DMS 273 (cell line): ENCODE results near the gene TBC1D16.
A peak's percentile ranks its signal among the peaks of the same experiment; 100 is the strongest.

Source experiments
- DNase-seq: peaks from one replicate; lab custom pipeline; 2025; ENCODE audit not compliant: unreplicated experiment; lab: John Stamatoyannopoulos, UW

The TBC1D16 gene

DNA sequence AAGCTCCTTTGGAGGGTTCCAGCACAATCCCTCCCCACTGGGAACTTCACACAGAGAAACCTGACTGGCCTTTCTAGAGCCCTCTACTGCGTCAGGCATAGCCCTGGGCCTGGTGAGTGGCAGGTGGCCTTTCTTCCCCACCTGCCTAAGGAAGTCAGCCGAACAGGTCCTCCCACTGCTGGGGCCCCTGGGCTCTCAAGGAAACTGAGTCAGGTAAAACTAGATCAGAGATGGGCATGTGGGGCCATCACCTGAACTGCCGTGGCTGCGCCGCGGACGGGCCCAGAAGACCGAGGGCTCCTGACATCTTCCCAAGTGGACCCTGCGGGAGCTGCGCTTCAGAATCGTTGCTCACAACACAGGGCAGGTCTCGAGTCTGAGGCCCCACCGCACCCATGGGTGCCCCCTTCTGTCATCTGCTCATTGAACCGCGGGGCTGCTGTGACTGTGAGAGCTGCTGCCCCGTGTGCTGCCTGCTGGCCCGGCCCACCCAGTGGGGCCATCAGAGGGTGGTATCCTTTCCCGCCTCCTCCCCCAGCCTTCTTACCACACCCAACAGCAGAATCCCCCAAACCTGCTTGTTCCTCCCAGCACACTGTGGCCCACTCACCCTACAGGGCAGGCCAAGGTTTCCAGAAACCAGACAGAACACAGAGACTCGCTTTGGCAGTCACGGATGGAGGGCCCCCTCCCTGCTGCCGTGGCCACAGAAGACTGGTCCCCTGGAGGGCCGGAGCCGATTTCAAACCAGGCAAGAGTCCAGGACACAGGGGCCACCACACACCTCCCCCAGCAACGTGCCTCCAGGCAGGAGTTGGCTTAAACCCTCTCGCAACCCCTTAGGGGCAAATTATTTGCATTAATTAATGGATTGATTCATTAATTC, 81.1 kb downstream of the TBC1D16 start:
- DNase-seq, result no peak

DNA sequence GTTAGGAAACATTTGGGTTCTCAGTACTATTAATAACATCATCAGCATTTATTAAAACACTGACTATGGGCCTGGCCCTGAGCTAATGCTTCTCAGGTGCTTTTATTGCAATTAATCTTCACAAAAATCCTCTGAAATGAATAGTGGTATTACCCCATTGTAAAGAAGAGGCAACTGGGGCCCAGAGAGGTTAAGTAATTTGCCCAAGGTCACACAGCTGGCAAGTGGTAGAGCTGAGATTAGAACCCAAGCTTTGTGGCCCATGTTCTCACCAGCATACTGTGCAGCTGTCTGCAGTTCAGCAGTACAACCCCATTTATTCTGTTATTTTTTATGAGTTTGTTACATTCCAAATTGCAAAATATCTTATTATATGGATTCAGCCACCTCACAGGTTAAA, 82.3 kb downstream of the TBC1D16 start:
- no peak for DNase-seq

DNA sequence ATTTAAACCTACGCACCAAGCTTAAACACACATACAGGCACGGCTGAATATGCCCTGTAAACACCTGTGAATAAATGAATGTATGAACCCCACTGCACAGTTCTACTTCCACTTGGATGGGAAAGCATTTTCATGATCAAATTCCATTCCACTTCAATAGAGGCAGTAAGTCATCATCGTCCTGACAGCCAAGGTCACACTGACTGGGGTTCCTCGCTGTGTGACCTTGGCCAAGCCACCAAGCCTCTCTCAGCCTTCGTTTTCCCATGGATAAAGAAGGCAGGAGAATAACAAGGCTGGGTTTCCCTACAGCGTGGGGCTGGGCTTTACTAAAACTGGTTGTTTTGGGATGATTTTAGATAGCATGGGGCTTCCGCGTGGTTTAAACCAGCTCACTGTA, 82.8 kb downstream of the TBC1D16 start:
- no peak for DNase-seq

DNA sequence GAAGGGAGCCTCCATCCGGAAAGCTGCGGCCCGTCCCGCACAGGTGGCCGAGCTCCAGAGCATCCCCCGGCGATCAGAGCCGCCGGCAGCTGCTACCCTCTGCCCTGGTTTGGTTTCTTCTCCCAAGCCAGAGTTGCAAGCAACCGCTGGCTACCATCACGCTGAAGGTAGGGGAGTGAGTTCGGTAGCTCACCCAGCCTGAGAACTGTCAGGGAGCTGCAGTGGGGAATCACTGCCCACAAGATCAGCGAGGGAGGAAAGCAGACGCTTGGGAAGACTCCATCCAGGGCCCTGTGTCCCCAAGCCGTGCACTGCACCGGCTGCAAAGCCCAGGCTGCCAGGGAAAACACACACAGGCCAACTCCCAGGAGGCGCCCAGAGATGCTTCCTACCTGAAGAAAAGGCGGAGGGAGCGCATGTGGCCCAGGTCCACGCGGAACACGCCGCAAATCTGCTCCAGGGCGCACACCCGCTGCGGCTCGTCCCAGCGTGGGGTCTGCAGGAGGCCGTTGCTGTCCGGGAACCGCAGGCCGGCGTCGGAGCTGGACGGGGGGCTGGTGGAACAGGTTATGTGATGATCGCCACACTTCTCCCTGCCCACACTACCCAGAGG, 83.3 kb downstream of the TBC1D16 start:
- DNase-seq, result no peak

DNA sequence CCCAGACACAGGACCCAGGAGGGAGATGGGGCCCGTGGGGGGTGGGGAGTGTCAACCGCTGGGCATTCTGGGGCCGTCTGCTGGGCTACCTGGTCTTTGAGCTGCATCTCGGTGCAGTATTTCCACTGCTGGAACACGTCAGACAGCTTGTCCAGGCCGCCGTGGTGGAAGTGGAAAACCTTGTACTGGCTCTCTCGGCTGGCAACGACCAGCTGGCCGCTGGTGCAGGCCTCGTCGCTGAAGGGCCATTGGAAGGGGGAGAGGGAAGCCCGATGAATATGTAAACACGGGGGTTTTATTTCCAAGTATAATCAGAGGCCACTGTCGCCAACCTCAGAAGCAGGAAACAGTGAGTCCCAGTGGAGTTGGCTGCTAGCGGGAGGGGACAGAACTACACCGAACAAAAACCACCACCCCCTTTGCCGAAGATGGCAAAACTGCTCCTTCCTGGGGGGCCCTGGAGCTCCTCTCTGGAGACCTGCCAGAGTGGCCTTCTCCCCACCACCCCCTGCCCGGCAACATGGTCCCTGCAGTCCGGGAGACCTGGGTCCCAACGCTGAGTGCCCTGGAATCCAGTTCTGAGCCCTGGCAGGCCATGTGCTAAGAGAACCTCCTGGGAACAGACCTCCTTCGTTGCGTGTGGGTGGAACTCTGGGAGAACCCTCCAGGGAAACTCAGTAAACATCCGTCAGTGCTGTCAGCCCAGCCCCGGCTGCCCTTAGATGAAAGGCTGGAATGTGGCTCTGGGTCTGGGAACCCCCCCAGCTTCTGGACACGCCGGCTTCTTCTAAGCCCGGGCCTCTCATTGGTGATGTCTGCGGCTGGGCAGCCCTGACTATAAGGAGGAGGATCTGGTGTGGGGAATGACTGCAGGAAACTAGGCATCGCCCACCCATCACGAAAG, 84.1 kb downstream of the TBC1D16 start:
- DNase-seq, result no peak

DNA sequence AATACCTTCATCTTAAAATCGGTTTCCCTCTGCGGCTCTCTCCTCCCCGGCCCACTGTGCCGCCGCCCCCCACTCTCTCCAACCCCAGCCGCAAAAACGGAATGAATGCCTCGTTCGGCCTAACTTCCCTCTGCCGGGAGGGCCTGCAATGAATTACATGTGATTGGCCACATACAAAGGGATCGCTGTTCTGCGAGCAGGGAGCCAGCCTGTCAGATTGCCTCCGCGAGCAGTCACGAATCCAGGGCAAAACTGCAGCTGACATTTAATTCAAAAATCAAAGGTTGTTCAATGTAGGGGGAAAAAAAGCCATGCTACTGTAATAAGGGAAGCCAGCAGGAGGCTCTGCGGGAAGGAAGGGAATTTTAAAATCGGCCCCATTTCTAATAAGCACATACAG, 84.9 kb downstream of the TBC1D16 start:
- no peak for DNase-seq

DNA sequence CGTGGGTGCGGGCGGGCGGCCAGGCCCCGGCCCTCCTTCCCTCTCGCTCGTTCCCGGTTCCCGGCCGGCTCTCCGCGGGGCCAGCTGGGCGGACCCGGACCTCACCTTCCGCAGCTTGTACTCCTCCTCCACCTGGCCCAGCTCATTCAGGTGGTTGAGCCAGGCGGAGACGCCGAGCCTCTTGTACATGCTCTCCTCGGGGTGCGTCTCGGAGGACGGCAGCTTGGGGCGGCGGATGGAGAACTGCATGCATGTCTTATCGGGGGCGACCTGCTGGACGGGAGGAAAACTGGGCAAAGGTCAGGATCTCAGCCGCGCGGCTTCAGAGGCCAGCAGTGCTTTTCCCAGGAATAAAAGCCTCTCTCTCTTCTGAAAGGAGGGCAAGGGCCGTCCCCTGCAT, 85.4 kb downstream of the TBC1D16 start:
- no peak for DNase-seq

DNA sequence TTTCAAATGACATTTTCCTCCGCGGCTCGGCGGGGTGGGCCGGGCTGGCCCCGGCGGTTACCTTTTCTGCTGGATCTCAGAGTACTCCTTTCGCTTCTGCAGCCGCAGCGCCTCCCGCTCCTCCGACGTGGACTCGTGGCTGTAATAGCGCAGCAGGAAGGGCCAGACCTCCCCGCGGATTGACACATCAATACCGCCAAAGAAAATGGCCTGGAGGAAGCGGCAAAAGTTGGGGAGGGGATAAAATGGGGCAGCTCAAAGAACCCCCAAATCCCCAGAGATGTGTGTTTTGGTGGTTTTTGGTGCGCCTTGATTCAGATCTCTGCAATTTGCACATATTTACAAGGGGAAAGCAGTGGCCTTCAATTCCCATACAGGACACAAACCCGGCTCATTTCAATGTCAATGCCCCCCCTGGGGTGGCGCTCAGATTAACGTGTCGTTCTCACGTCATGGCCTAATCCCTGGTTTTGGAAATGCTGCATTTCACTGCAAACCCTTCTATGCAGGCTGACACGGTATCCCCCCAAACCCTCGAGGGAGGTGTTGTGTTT, 85.9 kb downstream of the TBC1D16 start:
- DNase-seq, result no peak

DNA sequence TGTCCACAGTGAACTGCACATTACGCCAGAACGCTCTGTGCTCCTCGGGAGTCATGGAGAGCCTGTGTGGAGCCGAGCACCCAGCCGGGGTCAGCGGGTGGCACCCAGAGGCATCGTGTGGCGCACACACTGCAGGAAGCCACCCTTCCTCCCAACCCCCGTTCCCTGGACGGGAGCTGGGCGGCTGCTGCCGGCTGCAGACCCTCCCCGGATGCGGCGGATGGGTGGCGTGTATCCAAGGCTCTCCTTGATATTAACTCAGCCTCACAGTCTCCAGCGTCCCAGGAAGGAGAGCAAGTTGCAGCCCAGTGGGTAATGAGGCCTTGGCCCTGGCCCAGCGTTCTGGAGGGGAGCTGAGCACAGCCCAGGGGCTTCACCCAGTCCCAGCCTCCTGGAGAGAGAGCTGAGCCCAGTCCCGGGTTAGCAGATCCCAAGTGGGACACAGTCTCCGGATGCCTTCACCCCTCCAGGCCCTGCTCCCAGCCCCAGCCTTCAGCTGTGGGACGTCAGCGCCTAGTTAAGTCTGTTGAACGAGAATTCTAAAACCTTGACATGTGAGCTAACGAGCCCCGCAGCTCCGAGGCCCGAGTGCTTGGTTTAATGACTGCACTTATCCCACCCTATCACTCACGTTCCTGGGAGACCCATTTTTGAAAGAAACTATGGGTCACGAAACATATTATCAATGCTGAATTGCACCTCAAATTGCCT, 86.6 kb downstream of the TBC1D16 start:
- DNase-seq, result no peak

DNA sequence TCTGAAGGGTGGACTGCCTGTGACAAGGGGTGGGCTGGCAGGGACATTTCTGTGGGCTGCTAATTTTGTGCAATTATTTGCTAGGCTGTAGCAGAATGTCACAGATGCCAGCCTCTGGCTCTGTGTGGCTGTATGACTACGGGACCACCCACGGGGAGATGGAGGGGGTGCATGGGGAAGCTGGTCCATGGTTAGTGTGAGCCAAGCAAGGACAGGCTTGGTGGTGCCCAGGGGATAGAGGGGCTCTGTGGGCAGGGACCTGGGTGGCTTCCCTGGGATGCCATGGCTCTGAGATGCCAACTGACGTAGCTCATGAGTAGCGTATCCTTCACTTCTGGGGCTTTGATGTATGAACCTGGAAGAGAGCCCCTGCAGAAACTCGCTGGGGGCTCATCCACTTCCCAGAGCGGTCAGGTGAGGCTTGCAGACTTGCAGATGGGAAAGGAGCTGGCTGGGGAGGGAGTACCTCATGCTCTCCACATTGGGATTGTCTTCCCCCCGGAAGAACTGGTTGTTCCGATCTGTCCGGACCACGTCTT, 87.2 kb downstream of the TBC1D16 start:
- no peak for DNase-seq

DNA sequence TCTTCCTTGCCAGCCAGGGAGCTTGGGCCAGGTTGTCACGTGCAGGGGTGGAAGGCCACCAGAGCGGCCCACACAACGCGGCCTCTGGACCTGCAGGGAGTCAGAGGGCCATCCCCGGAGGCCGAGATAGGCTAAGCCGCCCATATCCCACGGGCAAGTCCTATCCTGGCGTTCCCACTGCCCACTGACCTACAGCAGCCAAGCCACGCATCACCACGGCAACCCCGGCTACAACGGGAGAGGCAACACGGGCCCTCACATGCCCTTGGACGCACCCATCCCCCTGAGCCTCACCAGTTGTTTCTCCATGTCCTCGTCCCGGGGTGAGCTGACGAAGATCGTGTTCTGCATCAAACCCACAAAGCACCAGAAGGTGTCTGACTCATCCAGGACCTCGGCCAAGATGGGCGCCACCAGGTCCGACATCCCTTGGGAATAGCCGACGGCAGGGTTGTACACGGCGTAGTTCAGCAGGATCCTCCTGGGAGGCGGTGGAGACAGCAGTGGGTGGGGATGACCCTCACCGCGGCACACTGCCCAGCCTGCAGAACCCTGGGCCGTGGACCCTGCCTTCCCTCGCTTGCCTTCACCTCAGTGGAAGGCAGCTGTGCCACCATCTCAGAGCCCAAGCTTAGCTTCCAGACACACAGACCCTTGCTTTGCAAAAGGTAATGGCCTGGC, 88.2 kb downstream of the TBC1D16 start:
- DNase-seq, result peak; percentile 74

DNA sequence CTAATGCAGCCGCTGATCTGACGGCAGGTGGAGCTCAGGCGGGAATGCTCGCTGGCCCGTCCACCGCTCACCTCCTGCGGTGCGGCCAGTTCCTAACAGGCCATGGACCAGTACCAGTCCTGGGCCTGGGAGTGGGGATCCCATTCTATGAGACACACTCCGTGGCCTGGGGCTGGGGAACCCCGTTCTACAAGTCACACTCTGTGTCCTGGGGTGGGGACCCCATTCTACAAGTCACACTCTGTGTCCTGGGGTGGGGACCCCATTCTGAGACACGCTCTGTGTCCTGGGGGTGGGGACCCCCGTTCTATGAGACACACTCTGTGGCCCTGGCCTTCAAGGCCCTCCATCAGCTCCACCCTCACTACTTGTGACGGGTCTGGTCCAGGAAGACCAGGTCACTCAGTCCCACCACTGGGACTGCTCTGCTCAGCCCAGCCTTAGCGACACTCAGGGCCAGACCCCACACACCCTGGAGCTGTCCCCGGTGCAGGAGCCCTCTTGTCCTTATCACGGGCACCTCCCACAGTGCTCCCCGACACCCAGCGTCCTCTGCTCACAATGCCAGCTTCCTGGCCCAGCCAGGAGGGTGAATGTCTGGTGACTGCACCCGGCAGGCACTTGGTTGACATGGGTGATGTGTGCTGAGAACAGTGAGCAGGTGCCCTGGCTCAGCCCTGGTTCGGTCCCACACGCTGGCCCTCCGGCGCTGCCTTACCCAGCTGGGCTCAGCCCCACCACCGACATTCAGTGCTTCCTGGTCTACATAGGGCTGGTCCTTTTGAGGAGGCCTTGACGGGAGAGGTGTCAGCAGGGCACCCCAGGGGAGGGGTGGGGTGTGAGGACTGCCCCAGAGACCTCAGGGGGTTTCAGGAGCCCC, 89.1 kb downstream of the TBC1D16 start:
- DNase-seq, result no peak

DNA sequence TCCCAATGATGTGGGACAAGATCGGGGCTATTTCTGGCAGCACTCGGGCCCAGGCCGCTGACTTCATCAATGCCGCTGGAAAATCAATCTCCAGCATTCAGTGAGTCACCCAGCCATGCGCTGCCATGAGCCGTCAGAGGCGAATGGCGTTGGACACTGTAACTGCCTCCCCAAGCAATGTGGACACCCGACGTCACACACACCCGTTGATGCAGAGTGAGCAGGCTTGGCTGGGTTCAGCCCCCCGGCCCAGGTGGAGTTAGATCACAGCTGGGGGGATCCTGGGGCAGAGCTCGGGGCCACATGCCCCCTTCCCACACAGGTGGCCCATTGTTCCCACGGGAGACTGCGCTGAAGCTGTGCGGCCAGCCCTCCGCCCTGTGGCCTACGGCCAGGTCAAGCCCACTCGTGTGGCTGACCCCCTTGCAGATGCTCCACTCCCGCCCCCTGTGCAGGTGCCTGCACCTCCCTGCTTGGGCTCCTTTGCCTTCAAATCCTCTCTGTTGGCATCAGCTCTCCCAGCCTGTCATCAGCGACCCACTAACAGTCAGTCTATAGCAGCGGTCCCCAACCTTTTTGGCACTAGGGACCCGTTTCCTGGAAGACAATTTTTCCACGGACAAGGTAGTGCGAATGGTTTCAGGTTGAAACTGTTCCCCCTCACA, 89.9 kb downstream of the TBC1D16 start:
- DNase-seq, result no peak

DNA sequence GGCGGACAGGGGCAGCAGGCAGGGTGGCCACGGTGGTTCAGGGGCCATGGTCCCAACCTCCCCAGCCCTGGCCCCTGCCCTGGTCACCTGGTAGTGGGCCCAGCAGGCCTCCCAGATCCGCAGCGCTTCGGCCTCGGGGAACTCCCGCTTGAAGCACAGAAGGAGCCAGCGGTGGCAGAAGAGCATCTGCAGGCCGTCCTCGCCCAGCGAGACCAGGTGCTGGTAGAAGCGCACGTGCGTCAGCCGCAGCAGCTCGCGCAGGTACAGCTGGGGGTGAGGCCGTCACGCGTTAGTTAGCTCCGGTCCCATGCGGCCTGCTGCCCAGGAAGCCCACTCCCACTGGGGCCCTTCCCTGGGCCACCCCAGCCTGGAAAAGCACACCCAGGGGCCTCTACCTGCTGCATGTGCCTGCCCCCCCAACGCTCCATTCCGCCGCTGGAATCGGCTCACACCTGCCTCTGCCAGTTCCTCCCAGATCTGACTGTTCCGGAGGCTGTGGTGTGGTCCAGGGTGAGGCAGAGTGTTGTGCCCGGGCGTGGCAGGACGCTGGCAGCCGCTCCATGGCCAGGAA, 90.8 kb downstream of the TBC1D16 start:
- DNase-seq, result no peak

DNA sequence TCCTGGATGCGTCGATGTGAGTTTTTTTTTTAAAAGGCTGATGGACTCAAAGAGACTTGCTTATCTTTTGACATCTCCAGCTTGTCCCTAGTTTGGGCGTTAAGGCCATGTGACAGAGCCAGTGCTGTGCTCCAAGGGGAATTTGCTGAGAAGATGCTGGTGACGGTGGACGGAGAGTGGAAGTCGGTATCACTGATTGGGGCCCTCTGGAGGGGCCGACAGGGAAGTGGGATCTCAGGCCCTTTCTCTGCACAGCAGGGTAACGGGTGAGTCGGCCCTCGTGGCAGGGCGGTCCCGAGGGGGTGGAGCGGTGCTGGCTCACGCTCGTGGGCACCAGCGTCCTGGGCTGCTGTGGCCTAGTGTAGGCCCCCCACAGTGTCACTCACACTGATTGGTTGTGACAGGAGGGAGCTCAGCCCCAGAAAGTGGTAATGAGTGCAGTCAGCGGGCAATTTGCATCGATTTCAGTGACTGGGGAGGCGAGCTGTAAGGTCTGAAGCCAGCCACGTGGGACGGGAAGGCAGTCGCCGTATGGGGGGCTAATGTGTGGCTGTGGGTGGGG, 91.3 kb downstream of the TBC1D16 start:
- no peak for DNase-seq

DNA sequence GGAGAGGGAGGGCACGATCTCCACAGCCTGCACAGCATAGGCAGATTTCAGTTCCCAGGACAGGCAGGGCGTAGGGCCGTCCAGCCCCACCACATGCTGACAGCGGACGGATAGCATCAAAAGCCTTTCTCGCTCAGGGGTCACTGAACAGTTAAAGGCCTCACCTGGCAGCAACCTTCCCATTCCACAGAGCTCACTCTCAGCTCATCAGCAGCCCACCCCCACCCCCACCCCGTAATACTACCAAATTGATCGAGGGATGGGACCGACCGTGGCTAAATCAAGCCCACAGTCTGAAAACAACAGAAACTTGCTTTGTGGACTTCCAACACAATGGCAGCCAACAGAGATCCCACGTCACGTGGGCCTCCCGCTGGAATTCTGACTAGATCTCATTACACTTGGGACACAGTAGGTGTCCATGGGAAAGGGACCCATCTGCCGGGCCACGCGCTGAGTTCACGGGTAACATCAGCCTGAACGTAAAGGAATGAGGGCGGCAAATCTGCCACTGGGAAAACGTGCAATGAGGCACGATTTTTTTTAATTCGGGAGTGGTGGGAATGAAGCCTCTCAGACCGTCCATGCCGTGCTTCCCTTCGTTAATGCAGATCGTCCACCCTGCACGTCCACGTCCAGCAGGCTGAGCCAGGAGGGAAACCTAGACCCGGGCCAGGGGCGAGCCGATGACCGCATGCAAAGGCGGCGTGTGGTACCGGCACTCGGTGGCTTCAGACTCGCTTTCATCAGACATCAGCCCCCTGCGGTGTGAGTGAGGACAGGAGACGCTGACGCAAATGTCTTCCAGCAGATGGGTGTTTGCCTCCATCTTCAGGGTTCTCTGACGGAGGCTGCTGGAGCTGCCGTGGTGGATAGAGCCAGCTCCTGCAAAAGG, 92.1 kb downstream of the TBC1D16 start:
- no peak for DNase-seq
